CD14-positive monocyte (primary cell): ENCODE results near the gene ABCC12. TPM values are rescaled to one million over a fixed set of nuclear protein-coding genes. Genes with fewer than 3 reads are reported as not detected.

Experiments used
- DNase-seq, 3 donors: peaks; one replicate each; pipeline ENCODE4 v3.0.0-alpha.2; 2011 to 2022
- H2AFZ ChIP-seq: 2 replicates; pipeline ENCODE4 v1.6.0; 2012; ENCODE audit warnings: mild to moderate bottlenecking, low read depth, low read length, inconsistent platforms; ENCODE audit not compliant: insufficient read depth, poor library complexity, severe bottlenecking
- H3K27ac ChIP-seq, 2 donors: 1 replicate in 1 of 2; 2 replicates in 1 of 2; pipeline ENCODE4 v1.5.1; 2012 to 2013; ENCODE audit warnings: low read length in 2 of 2, control low read depth in 1 of 2, inconsistent platforms in 1 of 2, low read depth in 1 of 2, mild to moderate bottlenecking in 1 of 2
- H3K27me3 ChIP-seq, 2 donors: one replicate each; pipeline versions ENCODE4 v1.6.0 to v1.6.1; 2011 to 2013; ENCODE audit warnings: low read length in 2 of 2; ENCODE audit not compliant: control insufficient read depth in 2 of 2, insufficient read depth in 2 of 2
- H3K36me3 ChIP-seq, 2 donors: replicated peaks in 1 of 2; 1 replicate in 1 of 2; 2 replicates in 1 of 2; pipeline versions ENCODE4 v1.5.1 to v1.6.1; 2012 to 2013; ENCODE audit warnings: low read length in 2 of 2, control low read depth in 1 of 2, inconsistent platforms in 1 of 2, mild to moderate bottlenecking in 1 of 2; ENCODE audit not compliant: insufficient read depth in 2 of 2, control insufficient read depth in 1 of 2
- H3K4me1 ChIP-seq, 2 donors: 1 replicate in 1 of 2; 2 replicates in 1 of 2; pipeline versions ENCODE4 v1.5.1 to v1.6.1; 2012 to 2013; ENCODE audit warnings: low read length in 2 of 2, control low read depth in 1 of 2, inconsistent platforms in 1 of 2, mild to moderate bottlenecking in 1 of 2, moderate library complexity in 1 of 2; ENCODE audit not compliant: insufficient read depth in 2 of 2, control insufficient read depth in 1 of 2
- H3K4me2 ChIP-seq: replicated peaks from 2 replicates; pipeline ENCODE3; 2012; ENCODE audit warnings: low read length, moderate library complexity, mild to moderate bottlenecking; ENCODE audit not compliant: poor library complexity, severe bottlenecking; ENCODE audit errors: extremely low read depth
- H3K4me3 ChIP-seq, 3 experiments: fragments of 200-600 bp in 1 of 3; sonication (generic) in 1 of 3; replicated peaks in 1 of 3; 1 replicate in 2 of 3; 2 replicates in 1 of 3; pipeline ENCODE4 v1.5.1; 2011 to 2013; ENCODE audit warnings: low read length in 3 of 3, mild to moderate bottlenecking in 3 of 3, control low read depth in 2 of 3, low read depth in 2 of 3, inconsistent platforms in 1 of 3, moderate library complexity in 1 of 3
- H3K79me2 ChIP-seq: 2 replicates; pipeline ENCODE4 v1.6.0; 2012; ENCODE audit warnings: mild to moderate bottlenecking, control low read depth, inconsistent platforms, low read length, moderate library complexity; ENCODE audit not compliant: insufficient read depth
- H3K9ac ChIP-seq: 2 replicates; pipeline ENCODE4 v1.6.0; 2017; ENCODE audit warnings: low read length, mild to moderate bottlenecking; ENCODE audit not compliant: insufficient read depth, poor library complexity, severe bottlenecking
- H3K9me3 ChIP-seq, 2 donors: replicated peaks in 1 of 2; 1 replicate in 1 of 2; 2 replicates in 1 of 2; pipeline versions ENCODE4 v1.5.1 to v1.6.1; 2012 to 2013; ENCODE audit warnings: low read length in 2 of 2, control low read depth in 1 of 2; ENCODE audit not compliant: control insufficient read depth in 1 of 2, insufficient read depth in 1 of 2
- H4K20me1 ChIP-seq: 2 replicates; pipeline ENCODE4 v1.6.0; 2012; ENCODE audit warnings: mild to moderate bottlenecking, low read length, control low read depth, moderate library complexity; ENCODE audit not compliant: insufficient read depth
- H3K27ac Mint-ChIP-seq, 7 donors: one replicate each; pipeline ENCODE4 v1.8.0; 2020; ENCODE audit warnings: mild to moderate bottlenecking in 7 of 7, mixed read lengths in 7 of 7, moderate library complexity in 6 of 7, inconsistent platforms in 2 of 7
- H3K27me3 Mint-ChIP-seq, 3 donors: one replicate each; pipeline ENCODE4 v1.8.0; 2021 to 2022; ENCODE audit warnings: low read depth in 3 of 3, mild to moderate bottlenecking in 3 of 3, mixed read lengths in 3 of 3, moderate library complexity in 3 of 3, inconsistent platforms in 1 of 3
- H3K36me3 Mint-ChIP-seq, 2 donors: one replicate each; pipeline ENCODE4 v1.8.0; 2020; ENCODE audit warnings: mixed read lengths in 2 of 2, inconsistent platforms in 1 of 2, mild to moderate bottlenecking in 1 of 2
- H3K4me1 Mint-ChIP-seq: one replicate; pipeline ENCODE4 v1.8.0; 2020; ENCODE audit warnings: mild to moderate bottlenecking, mixed read lengths
- H3K4me3 Mint-ChIP-seq, 2 donors: one replicate each; pipeline ENCODE4 v1.8.0; 2020; ENCODE audit warnings: mild to moderate bottlenecking in 2 of 2, mixed read lengths in 2 of 2, moderate library complexity in 1 of 2
- H3K9me3 Mint-ChIP-seq, 7 donors: one replicate each; pipeline ENCODE4 v1.8.0; 2020 to 2022; ENCODE audit warnings: mixed read lengths in 7 of 7, mild to moderate bottlenecking in 6 of 7, moderate library complexity in 6 of 7, inconsistent platforms in 2 of 7
- WGBS: methylation state at CpG from one replicate; pipeline ENCODE4 v1.1.5; 2013; ENCODE audit warnings: missing lambda C conversion rate; ENCODE audit not compliant: insufficient coverage; 5-methylcytosine and 5-hydroxymethylcytosine counted together
- intact Hi-C, 2 donors: fragments of 100-400 bp; cut with micrococcal nuclease; formaldehyde crosslinking; loops; one replicate each; pipeline versions ENCODE4 v1.15.0 to v1.15.1; 2023
- polyA plus RNA-seq, 3 donors: library from polyadenylated mRNA; depleted of rRNA in 1 of 3; unstranded in 2 of 3; stranded (reverse) in 1 of 3; fragments of 300-500 nt in 2 of 3; fragments of >200 nt in 1 of 3; fragmentation: Illumina TruSeq in 2 of 3; gene quantifications; 1 replicate in 2 of 3; 2 replicates in 1 of 3; pipeline ENCODE4 v1.2.3, GENCODE V29; 2012 to 2021
- TF ChIP-seq, protein P1 (sequence below): fragments of 200-600 bp; IDR thresholded peaks from one replicate; pipeline ENCODE4 v1.8.0; 2022; ENCODE audit warnings: antibody characterized with exemption, mild to moderate bottlenecking

Gene ABCC12
- polyA plus RNA-seq, 3 donors, result not detected

DNA sequence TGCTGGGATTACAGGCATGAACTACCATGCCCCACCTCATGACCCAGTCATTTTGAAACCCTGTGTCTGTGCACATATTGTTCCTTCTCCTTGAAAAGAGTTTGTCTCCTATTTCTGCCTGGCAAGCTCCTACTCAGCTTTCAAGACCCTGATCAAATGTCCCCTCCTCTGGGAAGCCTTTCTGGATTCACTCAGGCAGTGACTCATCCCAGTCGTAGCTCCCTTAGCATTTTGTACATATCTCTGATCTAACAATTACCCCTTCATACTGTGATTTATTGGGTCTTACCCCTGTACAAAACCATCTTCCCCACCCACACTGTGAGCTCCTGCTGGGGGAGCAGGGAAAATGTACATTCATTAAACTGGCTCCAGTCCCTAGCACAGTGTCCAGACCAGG is 18.1 kb upstream of the ABCC12 start:
- TF ChIP-seq, protein P1, sequence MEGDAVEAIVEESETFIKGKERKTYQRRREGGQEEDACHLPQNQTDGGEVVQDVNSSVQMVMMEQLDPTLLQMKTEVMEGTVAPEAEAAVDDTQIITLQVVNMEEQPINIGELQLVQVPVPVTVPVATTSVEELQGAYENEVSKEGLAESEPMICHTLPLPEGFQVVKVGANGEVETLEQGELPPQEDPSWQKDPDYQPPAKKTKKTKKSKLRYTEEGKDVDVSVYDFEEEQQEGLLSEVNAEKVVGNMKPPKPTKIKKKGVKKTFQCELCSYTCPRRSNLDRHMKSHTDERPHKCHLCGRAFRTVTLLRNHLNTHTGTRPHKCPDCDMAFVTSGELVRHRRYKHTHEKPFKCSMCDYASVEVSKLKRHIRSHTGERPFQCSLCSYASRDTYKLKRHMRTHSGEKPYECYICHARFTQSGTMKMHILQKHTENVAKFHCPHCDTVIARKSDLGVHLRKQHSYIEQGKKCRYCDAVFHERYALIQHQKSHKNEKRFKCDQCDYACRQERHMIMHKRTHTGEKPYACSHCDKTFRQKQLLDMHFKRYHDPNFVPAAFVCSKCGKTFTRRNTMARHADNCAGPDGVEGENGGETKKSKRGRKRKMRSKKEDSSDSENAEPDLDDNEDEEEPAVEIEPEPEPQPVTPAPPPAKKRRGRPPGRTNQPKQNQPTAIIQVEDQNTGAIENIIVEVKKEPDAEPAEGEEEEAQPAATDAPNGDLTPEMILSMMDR, result no peak
- H3K4me3 ChIP-seq, result no peak overlapping the region
- no peaks in the 10 kb centered on the region for H4K20me1 ChIP-seq
- Mint-ChIP-seq H3K27ac (no peak overlapping the region), H3K27me3 (peaks cover 0 to 10% (median 9%) of the 10 kb centered on the region in 3 donors), H3K9me3 (no peaks in the 10 kb centered on the region), H3K4me1 (no peaks in the 10 kb centered on the region), H3K4me3 (no peak overlapping the region), H3K36me3 (no peaks in the 10 kb centered on the region)
- no peaks in the 10 kb centered on the region for H3K79me2 ChIP-seq
- WGBS, result 100% methylated on average over 1 of the region's 1 CpG
- H3K9ac ChIP-seq, result no peak overlapping the region
- H3K27me3 ChIP-seq, result no peaks in the 10 kb centered on the region
- no peaks in the 10 kb centered on the region for H3K4me1 ChIP-seq
- DNase-seq, result no peak
- intact Hi-C loops, result no loop called here
- no peak overlapping the region for H2AFZ ChIP-seq
- no peak overlapping the region for H3K4me2 ChIP-seq
- H3K9me3 ChIP-seq, result no peaks in the 10 kb centered on the region
- H3K27ac ChIP-seq, result no peak overlapping the region
- H3K36me3 ChIP-seq, result no peaks in the 10 kb centered on the region

DNA sequence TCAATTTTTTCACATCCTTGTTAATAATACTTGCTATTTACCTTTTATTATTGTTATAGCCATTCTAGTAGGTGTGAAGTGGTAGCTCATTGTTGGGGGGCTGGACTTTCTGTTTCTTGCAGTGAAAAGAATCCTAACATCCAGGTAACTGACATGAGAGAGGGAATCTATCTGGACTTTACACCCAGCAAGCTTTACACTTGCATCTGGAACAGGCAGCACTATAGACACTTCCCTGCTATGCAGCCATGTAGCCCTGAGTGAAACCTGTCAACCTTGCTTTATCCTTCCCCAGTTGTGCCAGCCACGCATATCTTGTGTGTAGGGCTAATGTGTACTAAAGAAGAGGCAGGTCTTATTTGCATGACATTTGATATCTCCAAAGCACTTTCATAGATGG is 16.9 kb upstream of the ABCC12 start:
- no peak for DNase-seq
- Histone ChIP-seq H3K36me3 (no peaks in the 10 kb centered on the region), H2AFZ (no peak overlapping the region), H3K9ac (no peak overlapping the region), H3K9me3 (no peaks in the 10 kb centered on the region), H4K20me1 (no peaks in the 10 kb centered on the region), H3K4me2 (no peak overlapping the region), H3K79me2 (no peaks in the 10 kb centered on the region), H3K27me3 (no peaks in the 10 kb centered on the region), H3K4me3 (no peak overlapping the region), H3K27ac (no peak overlapping the region), H3K4me1 (peaks cover 10 to 11% of the 10 kb centered on the region in 2 donors)
- Mint-ChIP-seq H3K27me3 (peaks cover 5 to 9% (median 8%) of the 10 kb centered on the region in 3 donors), H3K4me1 (peaks cover 10% of the 10 kb centered on the region), H3K9me3 (no peaks in the 10 kb centered on the region), H3K36me3 (no peaks in the 10 kb centered on the region), H3K27ac (no peak overlapping the region), H3K4me3 (no peak overlapping the region)
- TF ChIP-seq, protein P1, result no peak
- no CpG with 5 or more reads among the region's 1 CpG for WGBS
- intact Hi-C loops, result no loop called here
